ACC112 (cell line): ENCODE data around the gene MYO5B.

Experiments
- H2AFZ ChIP-seq: fragments of 200-600 bp; sonication (generic); one replicate; pipeline ENCODE4 v1.6.0; 2017; ENCODE audit warnings: antibody characterized with exemption, low read length; ENCODE audit not compliant: unreplicated experiment
- H3K27ac ChIP-seq: fragments of 200-600 bp; sonication (generic); 2 replicates; pipeline ENCODE4 v1.5.1; 2014; ENCODE audit warnings: low read depth, mild to moderate bottlenecking, antibody characterized with exemption, low read length, moderate library complexity
- H3K27me3 ChIP-seq: fragments of 200-600 bp; sonication (generic); 2 replicates; pipeline ENCODE4 v1.6.1; 2014; ENCODE audit warnings: mild to moderate bottlenecking, antibody characterized with exemption, low read length, moderate library complexity, mixed read lengths; ENCODE audit not compliant: insufficient read depth
- H3K36me3 ChIP-seq: fragments of 200-600 bp; sonication (generic); 2 replicates; pipeline ENCODE4 v1.6.1; 2016; ENCODE audit warnings: mild to moderate bottlenecking, antibody characterized with exemption, low read length, moderate library complexity, mixed read lengths; ENCODE audit not compliant: insufficient read depth
- H3K4me1 ChIP-seq: fragments of 200-600 bp; sonication (generic); one replicate; pipeline ENCODE4 v1.6.1; 2016; ENCODE audit warnings: low read length, mixed read lengths; ENCODE audit not compliant: insufficient read depth, unreplicated experiment, control insufficient read depth
- H3K4me3 ChIP-seq: fragments of 200-600 bp; sonication (generic); 2 replicates; pipeline ENCODE4 v1.5.1; 2014; ENCODE audit warnings: mild to moderate bottlenecking, low read depth, low read length
- H3K79me2 ChIP-seq: fragments of 200-600 bp; sonication (generic); one replicate; pipeline ENCODE4 v1.6.0; 2016; ENCODE audit warnings: low read length; ENCODE audit not compliant: control insufficient read depth, unreplicated experiment, insufficient read depth

The MYO5B gene

GRCh38 chr18:49849331-49850217 lies 345.4 kb downstream of the MYO5B start:
- Histone ChIP-seq H2AFZ (no peak overlapping the region), H3K4me1 (peaks cover 19% of the 10 kb centered on the region), H3K27me3 (no peaks in the 10 kb centered on the region), H3K79me2 (no peaks in the 10 kb centered on the region), H3K4me3 (no peak overlapping the region), H3K36me3 (no peaks in the 10 kb centered on the region), H3K27ac (no peak overlapping the region)

DNA sequence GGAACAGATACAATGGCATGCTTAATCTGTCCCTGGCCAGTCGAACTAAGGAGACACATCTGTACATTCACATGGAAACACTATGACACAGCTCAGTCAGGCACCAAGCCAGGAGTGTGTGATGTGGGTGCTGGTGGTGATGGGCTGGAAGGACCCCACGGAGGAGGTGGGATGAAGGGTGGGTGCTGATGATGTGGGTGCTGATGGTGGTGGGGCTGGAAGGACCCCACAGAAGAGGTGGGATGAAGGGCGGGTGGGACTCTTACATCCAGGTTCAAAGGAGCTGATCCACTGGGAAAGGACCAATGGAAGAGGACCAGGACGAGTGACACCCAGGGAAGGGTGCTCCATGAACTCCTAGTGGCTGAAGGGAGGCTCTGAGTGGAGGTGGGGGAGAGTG lies 346.8 kb downstream of the MYO5B start:
- Histone ChIP-seq H3K4me3 (no peak overlapping the region), H3K27ac (no peak overlapping the region), H3K4me1 (peaks cover 19% of the 10 kb centered on the region), H3K27me3 (no peaks in the 10 kb centered on the region), H3K79me2 (no peaks in the 10 kb centered on the region), H2AFZ (no peak overlapping the region), H3K36me3 (no peaks in the 10 kb centered on the region)

GRCh38 chr18:49847524-49847923 lies 347.4 kb downstream of the MYO5B start:
- H3K4me1 ChIP-seq, result peaks cover 19% of the 10 kb centered on the region
- H3K27me3 ChIP-seq, result no peaks in the 10 kb centered on the region
- H2AFZ ChIP-seq, result no peak overlapping the region
- no peaks in the 10 kb centered on the region for H3K36me3 ChIP-seq
- no peaks in the 10 kb centered on the region for H3K79me2 ChIP-seq
- no peak overlapping the region for H3K4me3 ChIP-seq
- no peak overlapping the region for H3K27ac ChIP-seq

DNA sequence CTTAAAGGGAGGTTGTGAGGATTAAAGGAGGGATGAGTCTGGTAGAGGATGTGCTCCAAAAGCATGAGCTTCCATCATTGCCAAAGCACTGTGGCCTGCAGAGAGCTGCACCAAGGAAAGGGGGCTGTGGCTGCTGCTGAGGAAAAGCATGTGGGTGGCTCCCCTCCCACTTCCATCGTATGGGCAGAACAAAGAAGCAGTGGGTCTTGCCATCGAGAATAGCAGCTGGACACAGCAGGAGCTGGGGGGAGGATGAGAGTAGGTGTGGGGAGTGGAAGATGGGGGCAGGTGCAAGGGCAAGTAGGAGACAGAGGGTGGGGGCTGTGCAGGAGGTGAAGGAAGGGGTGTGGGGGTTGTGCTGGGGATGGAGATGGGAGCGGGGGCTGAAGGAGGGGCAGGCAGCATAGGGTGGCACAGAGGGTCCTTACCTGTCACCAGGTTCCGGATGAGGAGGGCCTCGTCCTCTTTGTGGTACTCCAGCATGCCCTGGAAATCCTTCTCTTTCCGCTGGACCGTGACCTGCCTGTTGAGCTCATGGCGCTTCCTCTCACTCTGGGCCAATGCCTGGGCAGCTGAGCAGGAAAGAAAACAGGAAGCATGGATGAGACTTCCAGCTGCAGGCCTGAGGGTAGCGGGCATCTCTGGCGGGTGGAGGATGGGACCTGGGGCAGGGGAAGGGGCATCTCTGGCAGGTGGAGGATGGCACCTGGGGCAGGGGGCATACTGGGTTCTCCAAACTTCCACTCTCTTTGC lies 348.1 kb downstream of the MYO5B start:
- H3K4me1 ChIP-seq, result peaks cover 19% of the 10 kb centered on the region
- H3K79me2 ChIP-seq, result no peaks in the 10 kb centered on the region
- no peaks in the 10 kb centered on the region for H3K27me3 ChIP-seq
- H3K4me3 ChIP-seq, result no peak overlapping the region
- H3K36me3 ChIP-seq, result no peaks in the 10 kb centered on the region
- H3K27ac ChIP-seq, result no peak overlapping the region
- H2AFZ ChIP-seq, result no peak overlapping the region

GRCh38 chr18:49846361-49846662 lies 348.6 kb downstream of the MYO5B start:
- peaks cover 19% of the 10 kb centered on the region for H3K4me1 ChIP-seq
- H3K27ac ChIP-seq, result no peak overlapping the region
- H3K36me3 ChIP-seq, result no peaks in the 10 kb centered on the region
- H3K79me2 ChIP-seq, result no peaks in the 10 kb centered on the region
- no peak overlapping the region for H2AFZ ChIP-seq
- H3K27me3 ChIP-seq, result no peaks in the 10 kb centered on the region
- H3K4me3 ChIP-seq, result no peak overlapping the region

GRCh38 chr18:49845629-49846360 lies 349.2 kb downstream of the MYO5B start:
- H3K4me1 ChIP-seq, result peaks cover 19% of the 10 kb centered on the region
- H3K27me3 ChIP-seq, result no peaks in the 10 kb centered on the region
- no peak overlapping the region for H3K4me3 ChIP-seq
- no peaks in the 10 kb centered on the region for H3K79me2 ChIP-seq
- no peaks in the 10 kb centered on the region for H3K36me3 ChIP-seq
- H3K27ac ChIP-seq, result no peak overlapping the region
- H2AFZ ChIP-seq, result no peak overlapping the region

DNA sequence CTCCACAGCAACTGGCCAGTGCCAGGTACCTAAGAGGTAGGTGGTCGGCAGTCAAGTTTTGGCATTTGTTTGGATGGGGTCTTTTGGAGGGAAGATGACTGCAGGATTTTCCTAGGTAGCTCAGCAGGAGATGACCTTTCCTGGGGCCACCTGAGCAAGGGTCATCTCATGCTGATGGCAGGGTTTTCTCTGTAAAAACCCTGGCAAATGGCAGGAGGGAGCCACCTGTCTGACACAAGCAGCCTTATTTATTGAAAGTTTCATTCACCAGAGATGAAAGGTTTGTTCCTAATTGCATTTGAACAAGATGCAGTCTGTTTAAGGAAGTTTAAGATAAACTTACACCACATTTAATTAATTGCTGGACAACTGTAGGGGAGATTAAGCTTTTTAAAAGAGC lies 350.0 kb downstream of the MYO5B start:
- Histone ChIP-seq H3K79me2 (no peaks in the 10 kb centered on the region), H3K4me1 (peaks cover 16% of the 10 kb centered on the region), H3K27me3 (no peaks in the 10 kb centered on the region), H3K27ac (no peak overlapping the region), H3K4me3 (no peak overlapping the region), H2AFZ (no peak overlapping the region), H3K36me3 (no peaks in the 10 kb centered on the region)

DNA sequence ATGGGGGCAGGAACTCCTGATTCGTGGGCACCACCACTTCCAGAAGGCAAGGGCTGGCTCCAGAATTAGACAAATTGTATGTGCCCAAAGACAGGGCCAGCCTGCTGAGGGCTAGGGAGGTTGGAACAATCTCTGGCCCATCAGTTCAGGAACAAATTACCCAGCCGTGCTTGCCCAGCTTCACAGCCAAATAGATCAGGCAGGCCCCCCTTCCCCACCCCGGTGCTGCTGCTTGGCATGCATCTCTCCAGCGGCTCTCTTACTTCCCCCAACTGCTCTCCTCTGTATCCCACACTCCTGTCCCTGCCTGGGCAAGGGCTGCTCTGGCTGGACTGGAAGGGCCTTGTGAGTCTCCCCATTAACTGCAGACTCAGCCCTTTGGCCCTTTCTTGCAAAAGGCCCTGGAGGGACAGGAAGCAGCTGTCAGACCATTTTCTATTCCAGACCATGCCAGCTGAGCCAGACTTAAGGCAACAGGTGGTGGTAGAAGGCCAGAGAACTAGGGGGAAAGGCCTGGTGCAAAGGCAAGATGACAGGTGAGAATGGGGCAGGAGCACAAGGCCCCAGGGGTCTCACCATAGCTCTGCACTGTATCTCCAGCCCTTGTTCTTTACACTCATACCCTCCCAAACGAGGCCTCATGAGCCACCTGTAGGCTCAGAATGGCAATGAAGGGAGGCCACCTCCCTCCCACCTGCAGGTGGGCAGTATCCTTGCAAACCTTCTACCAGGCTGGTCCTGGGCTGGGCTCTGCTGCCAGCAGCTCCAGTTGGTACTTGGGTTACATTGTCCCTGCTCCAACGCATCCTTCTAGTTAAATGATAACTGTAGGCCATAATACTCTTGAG lies 350.9 kb downstream of the MYO5B start:
- H3K4me3 ChIP-seq, result no peak overlapping the region
- no peak overlapping the region for H3K27ac ChIP-seq
- H2AFZ ChIP-seq, result no peak overlapping the region
- H3K36me3 ChIP-seq, result no peaks in the 10 kb centered on the region
- H3K79me2 ChIP-seq, result no peaks in the 10 kb centered on the region
- H3K4me1 ChIP-seq, result peaks cover 8% of the 10 kb centered on the region
- no peaks in the 10 kb centered on the region for H3K27me3 ChIP-seq

- H3K79me2 ChIP-seq, result no peaks in the 10 kb centered on the region
- peaks cover 8% of the 10 kb centered on the region for H3K4me1 ChIP-seq
- H2AFZ ChIP-seq, result no peak overlapping the region
- no peak overlapping the region for H3K27ac ChIP-seq
- no peak overlapping the region for H3K4me3 ChIP-seq
- H3K27me3 ChIP-seq, result no peaks in the 10 kb centered on the region
- H3K36me3 ChIP-seq, result no peaks in the 10 kb centered on the region
Observed at GRCh38 chr18:49843131-49843530, 351.8 kb downstream of the MYO5B start.

DNA sequence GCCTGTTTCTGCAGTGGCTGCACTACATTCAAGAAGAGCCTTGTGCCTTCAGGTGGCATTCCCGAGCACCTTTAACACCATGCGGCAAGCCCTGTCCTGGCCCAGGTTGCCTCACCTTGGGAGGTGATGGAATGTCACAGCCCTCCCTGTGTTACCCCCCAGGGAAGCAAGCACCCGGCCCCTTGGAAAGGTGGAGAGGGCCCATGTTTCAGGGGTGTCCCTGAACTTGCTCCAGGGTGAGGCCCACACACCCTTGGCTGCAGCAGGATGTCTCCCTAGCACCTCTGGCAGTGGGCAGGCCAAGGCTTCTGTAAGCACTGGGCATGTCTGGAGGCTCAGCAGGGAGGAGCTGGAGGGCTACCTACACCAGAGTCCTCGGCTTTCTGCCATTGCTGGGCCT lies 352.3 kb downstream of the MYO5B start:
- Histone ChIP-seq H3K27ac (no peak overlapping the region), H3K27me3 (no peaks in the 10 kb centered on the region), H2AFZ (no peak overlapping the region), H3K36me3 (no peaks in the 10 kb centered on the region), H3K4me3 (no peak overlapping the region), H3K4me1 (peaks cover 8% of the 10 kb centered on the region), H3K79me2 (no peaks in the 10 kb centered on the region)
